Neural cell (in vitro differentiated cells): ENCODE data around the gene CSTF1. TPM values are rescaled to one million over a fixed set of nuclear protein-coding genes. Genes with fewer than 3 reads are reported as not detected.

Experiments
- H2AFZ ChIP-seq: fragments of 200-600, 300-800 bp; sonication (generic), shearing (Covaris generic); 2 replicates; pipeline ENCODE4 v1.6.0; 2014; ENCODE audit warnings: low read depth, mild to moderate bottlenecking, antibody characterized with exemption, low read length, moderate library complexity
- H3F3A ChIP-seq: fragments of 200-600 bp; shearing (Covaris generic); 2 replicates; pipeline ENCODE4 v1.6.1; 2016; ENCODE audit warnings: mild to moderate bottlenecking, moderate library complexity, mixed read lengths, antibody characterized with exemption, low read length; ENCODE audit not compliant: insufficient read depth, poor library complexity, severe bottlenecking
- H3K27ac ChIP-seq: fragments of 200-600, 300-800 bp; sonication (generic), shearing (Covaris generic); 2 replicates; pipeline ENCODE4 v1.5.1; 2014; ENCODE audit warnings: mild to moderate bottlenecking, low read length, moderate library complexity
- H3K27me3 ChIP-seq: fragments of 300-800, 200-600 bp; sonication (generic), shearing (Covaris generic); 2 replicates; pipeline ENCODE4 v1.6.0; 2014; ENCODE audit warnings: mild to moderate bottlenecking, low read depth, low read length, moderate library complexity; ENCODE audit not compliant: insufficient read depth
- H3K36me3 ChIP-seq: fragments of 300-800, 200-600 bp; sonication (generic), shearing (Covaris generic); 2 replicates; pipeline ENCODE4 v1.5.1; 2014; ENCODE audit warnings: mild to moderate bottlenecking, antibody characterized with exemption, low read length, moderate library complexity; ENCODE audit not compliant: insufficient read depth
- H3K4me2 ChIP-seq: fragments of 300-800, 200-600 bp; sonication (generic), shearing (Covaris generic); 2 replicates; pipeline ENCODE4 v1.6.0; 2014; ENCODE audit warnings: mild to moderate bottlenecking, low read length
- H3K4me3 ChIP-seq: fragments of 300-800, 200-600 bp; sonication (generic), shearing (Covaris generic); 2 replicates; pipeline ENCODE4 v1.5.1; 2014; ENCODE audit warnings: mild to moderate bottlenecking, low read length, moderate library complexity
- H3K79me2 ChIP-seq: fragments of 200-600 bp; shearing (Covaris generic); replicated peaks from 2 replicates; pipeline ENCODE4 v1.6.0; 2014; ENCODE audit warnings: mild to moderate bottlenecking, low read length, moderate library complexity; ENCODE audit not compliant: insufficient read depth
- H3K9ac ChIP-seq: fragments of 300-800, 200-600 bp; sonication (generic), shearing (Covaris generic); 2 replicates; pipeline ENCODE4 v1.6.1; 2016; ENCODE audit warnings: mild to moderate bottlenecking, low read length, mixed read lengths
- H3K9me2 ChIP-seq: fragments of 200-600 bp; shearing (Covaris generic); 2 replicates; pipeline ENCODE4 v1.6.1; 2016; ENCODE audit warnings: mild to moderate bottlenecking, low read length, mixed read lengths; ENCODE audit not compliant: insufficient read depth
- H3K9me3 ChIP-seq: fragments of 200-600, 300-800 bp; sonication (generic), shearing (Covaris generic); 2 replicates; pipeline ENCODE4 v1.6.1; 2016; ENCODE audit warnings: mild to moderate bottlenecking, mixed run types, low read length, moderate library complexity, mixed read lengths
- H4K20me1 ChIP-seq: fragments of 200-600 bp; shearing (Covaris generic); 2 replicates; pipeline ENCODE4 v1.6.1; 2016; ENCODE audit warnings: mild to moderate bottlenecking, mixed run types; ENCODE audit not compliant: insufficient read depth
- CTCF ChIP-seq: fragments of 450-650 bp; IDR thresholded peaks from 2 replicates; pipeline ENCODE4 v1.5.1; 2014; ENCODE audit warnings: antibody characterized with exemption, mild to moderate bottlenecking, moderate library complexity; ENCODE audit not compliant: poor library complexity, severe bottlenecking
- EP300 ChIP-seq: fragments of 450-650 bp; conservative IDR thresholded peaks from 2 replicates; pipeline ENCODE4 v1.6.1; 2014; ENCODE audit warnings: antibody characterized with exemption, mild to moderate bottlenecking, moderate library complexity; ENCODE audit not compliant: poor library complexity, severe bottlenecking
- EZH2 ChIP-seq: fragments of 200-600, 300-800 bp; shearing (Covaris generic), sonication (generic); IDR thresholded peaks from 2 replicates; pipeline ENCODE4 v1.6.1; 2014; ENCODE audit warnings: antibody characterized with exemption, low read length, borderline replicate concordance, mild to moderate bottlenecking; ENCODE audit not compliant: insufficient read depth, poor library complexity, severe bottlenecking
- MXI1 ChIP-seq: fragments of 450-650 bp; conservative IDR thresholded peaks from 2 replicates; pipeline ENCODE4 v1.6.1; 2014; ENCODE audit warnings: antibody characterized with exemption, mild to moderate bottlenecking; ENCODE audit not compliant: poor library complexity, severe bottlenecking
- POLR2AphosphoS5 ChIP-seq: IDR thresholded peaks from 2 replicates; pipeline ENCODE4 v1.6.1; 2012
- RAD21 ChIP-seq: fragments of 450-650 bp; conservative IDR thresholded peaks from 2 replicates; pipeline ENCODE4 v1.6.1; 2014; ENCODE audit warnings: antibody characterized with exemption, mild to moderate bottlenecking, moderate library complexity
- REST ChIP-seq: IDR thresholded peaks from 2 replicates; pipeline ENCODE4 v1.6.1; 2012; ENCODE audit warnings: borderline replicate concordance
- SMC3 ChIP-seq: fragments of 450-650 bp; conservative IDR thresholded peaks from 2 replicates; pipeline ENCODE4 v1.6.1; 2014; ENCODE audit warnings: antibody characterized with exemption, mild to moderate bottlenecking, moderate library complexity; ENCODE audit not compliant: poor library complexity
- TAF1 ChIP-seq: IDR thresholded peaks from 2 replicates; pipeline ENCODE4 v1.6.1; 2012; ENCODE audit warnings: low read depth
- polyA plus RNA-seq: library from polyadenylated mRNA; depleted of rRNA; stranded (reverse); fragments of >200 nt; gene quantifications from 2 replicates; pipeline ENCODE4 v1.2.3, GENCODE V29; 2014

The CSTF1 gene
- polyA plus RNA-seq, 1 donor from 2014 or later = 24.0 TPM

- Histone ChIP-seq H3K79me2 (no peaks in the 10 kb centered on the region), H3K27ac (no peak overlapping the region), H3K36me3 (no peaks in the 10 kb centered on the region), H3K4me3 (no peak overlapping the region), H3K9me3 (no peaks in the 10 kb centered on the region), H3K9me2 (no peaks in the 10 kb centered on the region), H3K27me3 (no peaks in the 10 kb centered on the region), H3K4me2 (no peak overlapping the region), H4K20me1 (no peaks in the 10 kb centered on the region), H2AFZ (no peak overlapping the region), H3K9ac (no peak overlapping the region), H3F3A (no peaks in the 10 kb centered on the region)
- no peak for TF ChIP-seq REST
- no peak for TF ChIP-seq MXI1
- no peak for TF ChIP-seq POLR2AphosphoS5
- TF ChIP-seq SMC3 = no peak
- no peak for TF ChIP-seq RAD21
- no peak for TF ChIP-seq EZH2
- no peak for TF ChIP-seq CTCF
- TF ChIP-seq EP300 = no peak
- TF ChIP-seq TAF1 = no peak
Measured at GRCh38 chr20:56428410-56428809, 36.0 kb downstream of the CSTF1 start.

DNA sequence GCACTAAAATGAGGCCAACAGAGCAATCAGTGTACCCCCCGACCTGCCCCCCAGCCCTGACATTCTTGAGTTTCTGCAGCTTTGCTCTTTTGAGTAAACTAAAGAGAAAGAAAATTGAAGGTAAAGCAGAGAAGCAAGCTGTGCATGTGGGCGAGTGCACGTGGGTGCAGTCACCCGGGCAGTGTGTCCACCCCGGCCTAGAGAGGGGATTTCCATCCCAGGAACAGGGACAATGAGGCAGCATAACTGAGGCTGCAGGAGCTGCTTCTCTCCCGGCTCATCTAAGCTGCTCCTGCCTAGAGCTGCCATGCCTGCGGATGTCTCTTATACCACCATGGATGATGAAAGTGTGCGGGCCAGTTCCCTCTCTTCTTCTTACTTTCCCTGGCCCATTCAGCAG, 36.4 kb downstream of the CSTF1 start:
- no peak overlapping the region for H3K4me2 ChIP-seq
- no peaks in the 10 kb centered on the region for H3K9me3 ChIP-seq
- H3F3A ChIP-seq = no peaks in the 10 kb centered on the region
- H3K27ac ChIP-seq = no peak overlapping the region
- no peak overlapping the region for H2AFZ ChIP-seq
- H3K9me2 ChIP-seq = no peaks in the 10 kb centered on the region
- H4K20me1 ChIP-seq = no peaks in the 10 kb centered on the region
- H3K36me3 ChIP-seq = no peaks in the 10 kb centered on the region
- no peak overlapping the region for H3K9ac ChIP-seq
- no peak overlapping the region for H3K4me3 ChIP-seq
- no peaks in the 10 kb centered on the region for H3K79me2 ChIP-seq
- TF ChIP-seq SMC3 = no peak
- no peak for TF ChIP-seq CTCF
- TF ChIP-seq RAD21 = no peak
- no peak for TF ChIP-seq TAF1
- no peak for TF ChIP-seq EP300
- TF ChIP-seq REST = no peak
- no peak for TF ChIP-seq POLR2AphosphoS5
- TF ChIP-seq MXI1 = no peak
- no peak for TF ChIP-seq EZH2
- H3K27me3 ChIP-seq = no peaks in the 10 kb centered on the region
